Ovary (tissue), 3 donors: ENCODE results near the gene PDZD4.

Source experiments
- CTCF ChIP-seq, 3 donors: fragments of 450-650 bp in 2 of 3; fragments of 200-600 bp in 1 of 3; IDR thresholded peaks; one replicate each; pipeline versions ENCODE4 v1.5.1 to v1.8.0; 2016 to 2022; ENCODE audit warnings: antibody characterized with exemption in 3 of 3, mild to moderate bottlenecking in 1 of 3
- EP300 ChIP-seq: sonication (generic); formaldehyde crosslinking; IDR thresholded peaks from one replicate; pipeline ENCODE4 v1.6.1; 2017; ENCODE audit warnings: antibody characterized with exemption
- POLR2A ChIP-seq: fragments of 450-650 bp; IDR thresholded peaks from one replicate; pipeline ENCODE4 v1.6.1; 2017; ENCODE audit warnings: antibody characterized with exemption, mild to moderate bottlenecking, moderate library complexity
- donor health status: DM: no; HTN: no; CAD: no.

- TF ChIP-seq POLR2A: no peak
- TF ChIP-seq CTCF (IDR thresholded peaks at IDR 0.05): no peak
- TF ChIP-seq EP300: no peak
Measured at GRCh38 chrX:153763298-153763932, 66.9 kb downstream of the PDZD4 start.
